CD4-positive, alpha-beta T cell treated with Interferon alpha-2 for 1 hour (primary cell): Measurements from ENCODE around the gene COQ10A.
A peak's percentile ranks its signal among the peaks of the same experiment; 100 is the strongest.
"Not testable (repeated sequence)": the region's sequence is repeated elsewhere in the genome, so short reads cannot be mapped to it uniquely, and the experiment has no call there.

Experiments used
- DNase-seq, 2 donors: peaks; one replicate each; pipeline ENCODE4 v3.0.0-alpha.2; 2020 to 2022

COQ10A gene

DNA sequence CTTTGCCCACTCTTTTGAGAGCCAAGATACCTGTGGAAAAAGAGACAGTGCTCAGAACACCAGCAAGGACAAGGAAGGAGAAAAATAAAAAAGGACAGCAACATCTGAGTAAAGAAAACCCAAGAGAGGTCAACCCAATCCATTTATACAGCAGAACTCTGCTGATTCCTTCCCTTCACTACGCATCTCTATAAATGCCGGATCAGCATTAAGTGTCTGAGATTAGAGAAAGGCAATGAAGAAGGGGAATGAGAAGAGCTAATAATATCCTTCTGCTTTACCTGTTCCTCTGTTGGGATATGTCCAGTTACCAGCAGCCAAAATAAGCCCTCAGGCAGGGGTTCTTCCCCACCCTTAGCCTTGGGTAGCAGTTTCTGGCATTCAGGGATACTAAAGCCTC, 15.8 kb downstream of the COQ10A start:
- no peak for DNase-seq

DNA sequence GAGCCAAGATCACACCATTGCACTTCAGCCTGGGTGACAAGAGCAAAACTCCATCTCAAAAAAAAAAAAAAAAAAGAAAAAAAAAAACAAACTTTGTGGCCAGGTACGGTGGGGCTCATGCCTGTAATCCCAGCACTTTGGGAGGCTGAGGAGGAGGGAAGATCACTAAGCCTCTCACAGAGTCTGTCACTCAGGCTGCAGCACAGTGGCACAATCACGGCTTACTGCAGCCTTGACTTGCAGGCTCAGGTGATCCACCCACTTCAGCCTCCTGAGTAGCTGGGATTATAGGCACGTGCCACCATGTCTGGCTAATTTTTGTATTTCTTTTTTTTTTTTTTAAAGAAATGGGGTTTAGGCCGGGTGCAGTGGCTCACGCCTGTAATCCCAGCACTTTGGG, 17.5 kb downstream of the COQ10A start:
- DNase-seq, result not testable (repeated sequence)

DNA sequence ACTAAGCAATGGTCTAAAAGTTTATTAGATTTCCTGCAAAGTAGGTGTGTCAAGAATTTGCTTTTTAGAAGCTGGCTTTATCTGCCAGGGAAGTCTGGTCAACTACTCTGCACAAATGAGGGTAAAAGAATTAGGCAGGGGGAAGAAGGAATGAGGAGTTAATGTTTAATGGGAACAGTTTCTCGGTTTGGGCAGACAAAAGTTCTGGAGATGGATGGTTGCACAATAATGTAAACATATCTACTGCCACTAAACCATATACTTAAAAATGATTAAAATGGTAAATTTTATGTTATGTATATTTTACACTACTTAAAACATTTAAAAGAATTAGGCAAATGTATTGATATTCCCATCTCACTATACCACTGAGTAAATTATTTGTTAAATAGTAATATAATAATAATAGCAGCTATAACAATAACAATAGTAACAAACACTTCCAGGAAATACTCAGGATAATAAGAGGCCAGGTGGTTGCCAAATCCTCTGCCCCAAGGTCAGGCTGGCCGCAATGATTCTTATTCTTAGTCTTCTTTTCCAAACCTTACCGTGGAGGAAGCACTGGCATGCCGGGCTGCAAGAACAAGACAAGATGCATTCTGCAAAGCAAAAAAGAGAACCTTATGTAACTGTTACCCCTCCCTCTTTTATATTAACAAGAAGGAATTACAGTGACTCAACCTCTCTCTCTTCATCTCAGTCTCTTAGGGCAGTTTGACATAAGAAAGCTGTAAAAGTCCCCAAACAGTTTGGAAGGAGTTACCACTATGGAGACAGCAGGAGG, 19.5 kb downstream of the COQ10A start:
- no peak for DNase-seq

DNA sequence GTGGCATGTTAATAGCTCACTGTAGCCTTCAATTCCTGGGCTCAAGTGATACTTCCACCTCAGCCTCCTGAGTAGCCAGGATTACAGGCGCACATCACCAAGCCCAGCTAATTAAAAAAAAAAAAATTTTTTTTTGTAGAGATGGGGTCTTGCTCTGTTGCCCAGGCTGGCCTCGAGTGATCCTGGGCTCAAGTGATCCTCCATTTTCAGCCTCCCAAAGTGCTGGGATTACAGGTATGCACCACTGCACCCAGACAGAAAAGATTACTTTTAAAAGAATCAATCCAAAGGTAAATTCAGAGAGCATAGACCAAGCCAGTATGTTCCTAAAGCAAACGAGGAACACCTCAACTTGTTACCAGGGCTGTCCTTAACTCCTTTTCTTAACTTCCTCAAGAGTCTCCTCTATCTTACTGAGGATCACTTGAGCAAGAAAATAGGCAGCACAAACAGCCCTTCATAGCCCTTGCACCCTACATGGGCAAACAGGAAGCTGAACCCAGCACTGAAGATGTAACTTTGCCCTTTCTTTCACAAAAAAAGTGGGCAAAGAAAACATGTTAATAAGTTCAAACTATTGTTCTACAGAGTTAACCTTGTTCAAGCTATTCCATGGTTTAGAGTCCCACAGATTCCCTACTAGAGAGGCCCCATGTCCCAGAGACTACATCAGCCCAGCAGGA, 22.1 kb downstream of the COQ10A start:
- no peak for DNase-seq

DNA sequence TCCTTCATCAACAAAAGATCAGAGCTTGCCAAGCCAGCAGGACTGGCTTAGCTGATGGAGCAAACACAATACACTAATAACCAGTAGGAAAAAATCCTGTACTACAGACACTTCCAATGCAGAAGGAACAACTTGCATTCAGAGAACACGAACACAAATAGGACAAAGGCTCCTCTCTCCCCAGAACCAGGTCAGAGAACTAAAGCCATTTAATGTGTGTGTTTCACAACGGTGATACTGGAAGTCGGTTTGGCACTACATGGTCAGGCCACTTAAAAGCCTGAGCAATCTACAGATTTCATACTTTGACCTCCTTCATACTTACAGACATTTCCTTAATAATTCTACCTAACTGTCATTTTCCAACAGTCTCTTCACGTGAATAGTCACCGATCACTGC, 27.1 kb downstream of the COQ10A start:
- DNase-seq, result no peak

DNA sequence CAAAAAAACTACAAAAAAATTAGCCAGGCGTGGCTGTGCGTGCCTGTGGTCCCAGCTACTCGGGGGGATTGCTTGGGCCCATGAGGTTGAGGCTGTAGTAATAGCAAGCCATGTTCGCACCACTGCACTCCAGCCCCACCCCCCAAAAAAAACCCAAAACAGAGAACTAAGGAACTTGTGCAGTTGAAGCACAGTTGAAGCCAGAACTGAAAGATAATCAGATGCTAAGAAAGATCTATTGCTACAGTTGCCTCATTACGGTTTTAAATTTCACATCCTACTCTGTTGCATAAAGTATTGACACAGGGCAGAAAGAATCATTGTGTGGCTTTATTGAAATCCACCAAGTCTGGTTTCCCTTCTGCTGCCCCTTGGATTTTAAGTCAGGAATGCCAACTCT, 29.6 kb downstream of the COQ10A start:
- no peak for DNase-seq

DNA sequence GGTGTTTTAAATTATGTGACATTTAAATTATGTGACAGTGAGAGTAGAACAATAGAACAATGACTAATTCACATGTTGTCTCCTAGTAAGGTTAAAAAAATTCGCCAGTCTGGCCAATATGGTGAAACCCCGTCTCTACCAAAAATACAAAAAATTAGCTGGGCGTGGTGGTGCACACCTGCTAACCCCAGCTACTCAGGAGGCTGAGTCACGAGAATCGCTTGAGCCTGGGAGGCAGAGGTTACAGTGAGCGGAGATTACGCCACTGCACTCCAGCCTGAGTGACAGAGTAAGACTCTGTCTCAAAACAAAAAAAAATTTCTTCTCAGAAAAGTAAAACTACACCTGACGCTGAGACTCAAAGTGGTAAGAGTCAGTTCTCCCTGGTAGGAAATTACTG, 30.7 kb downstream of the COQ10A start:
- no peak for DNase-seq

DNA sequence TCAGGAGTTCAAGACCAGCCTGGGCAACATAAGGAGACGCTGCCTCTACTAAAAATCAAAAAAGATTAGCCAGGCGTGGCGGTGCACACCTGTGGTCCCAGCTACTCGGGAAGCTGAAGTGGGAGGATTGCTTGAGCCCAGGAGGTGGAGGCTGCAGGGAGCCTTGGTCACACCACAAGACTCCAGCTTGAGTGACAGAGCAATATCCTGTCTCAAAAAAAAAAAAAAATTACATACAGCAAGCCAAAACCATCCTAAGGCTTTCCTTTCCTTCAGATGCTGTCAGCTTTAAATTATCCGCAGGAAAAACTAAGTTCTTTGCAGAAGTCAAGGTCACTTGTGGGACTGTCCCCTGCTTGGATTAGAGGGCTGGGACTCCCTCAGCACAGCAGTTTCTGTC, 32.1 kb downstream of the COQ10A start:
- no peak for DNase-seq

DNA sequence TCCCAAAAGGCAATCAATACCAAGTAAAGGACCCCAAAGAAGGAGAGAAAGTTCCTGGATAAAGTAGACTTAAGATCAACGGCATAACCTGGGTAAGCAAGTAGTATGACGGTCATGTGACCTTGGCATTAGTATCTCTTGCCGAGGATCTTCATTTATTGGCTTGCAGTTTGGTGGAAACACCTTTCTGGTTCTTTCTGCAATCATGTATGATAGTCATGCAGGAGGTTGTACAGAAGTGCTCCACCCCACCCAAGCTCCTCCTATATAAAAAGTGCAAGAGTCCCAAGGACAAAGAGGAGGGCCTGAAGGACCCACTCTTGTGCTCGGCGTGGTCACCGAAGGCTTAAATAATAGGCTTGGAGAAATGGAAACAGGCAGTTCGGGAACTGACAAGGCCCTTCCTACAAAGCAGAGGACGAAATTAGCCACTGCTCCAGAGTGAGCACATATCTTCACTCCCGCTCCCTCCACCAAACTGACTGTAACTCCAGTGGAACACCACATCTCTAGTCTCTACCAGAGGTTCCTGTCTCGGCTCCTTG, 32.6 kb downstream of the COQ10A start:
- DNase-seq, result peak in 1 of 2 donors; percentile 53

DNA sequence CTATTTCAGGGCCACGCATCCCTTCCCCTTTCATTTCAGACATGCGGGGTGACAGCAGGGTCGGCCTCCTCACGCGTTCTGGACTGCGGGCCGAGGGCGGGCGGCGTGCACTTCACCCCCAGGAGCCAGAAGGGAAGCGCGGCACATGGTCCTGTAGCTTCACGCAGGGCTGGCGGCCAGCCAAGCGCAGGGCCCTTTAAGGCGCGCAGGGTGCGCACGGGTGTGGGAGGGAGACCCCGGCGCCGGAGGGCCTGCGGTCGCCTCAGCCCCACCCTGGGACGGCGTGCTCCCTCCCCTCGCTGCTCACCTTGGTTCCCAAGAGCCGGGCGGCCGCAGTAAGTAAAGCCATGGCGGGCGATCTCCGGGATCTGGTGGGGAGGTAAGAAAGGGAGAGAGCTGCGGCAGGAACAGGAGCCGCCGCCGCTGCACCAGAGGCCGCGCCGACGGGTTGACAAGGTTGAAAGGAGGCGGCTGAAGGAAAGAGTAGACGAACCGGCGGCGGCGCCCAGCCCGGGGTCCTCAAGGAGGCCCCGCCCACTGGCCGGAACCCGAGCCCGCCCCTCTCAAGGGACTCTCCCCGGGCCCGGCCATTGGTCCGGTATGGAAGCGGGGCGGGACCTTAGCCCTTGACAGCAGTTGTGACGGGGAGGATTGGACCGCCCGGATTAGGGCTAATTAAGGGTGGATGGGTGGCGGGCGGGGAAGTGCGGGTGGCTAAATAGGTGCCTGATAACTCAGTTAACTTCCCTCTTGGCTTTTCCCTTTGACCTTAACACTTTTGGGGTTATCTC, 33.3 kb downstream of the COQ10A start, which contains the start of gene CS:
Gene CS, minus strand, starts transcription at position 478 of the 791 bp plus-strand sequence. Its CDS starts 129 bp downstream, at position 349.
- DNase-seq, result peak; percentile 99

DNA sequence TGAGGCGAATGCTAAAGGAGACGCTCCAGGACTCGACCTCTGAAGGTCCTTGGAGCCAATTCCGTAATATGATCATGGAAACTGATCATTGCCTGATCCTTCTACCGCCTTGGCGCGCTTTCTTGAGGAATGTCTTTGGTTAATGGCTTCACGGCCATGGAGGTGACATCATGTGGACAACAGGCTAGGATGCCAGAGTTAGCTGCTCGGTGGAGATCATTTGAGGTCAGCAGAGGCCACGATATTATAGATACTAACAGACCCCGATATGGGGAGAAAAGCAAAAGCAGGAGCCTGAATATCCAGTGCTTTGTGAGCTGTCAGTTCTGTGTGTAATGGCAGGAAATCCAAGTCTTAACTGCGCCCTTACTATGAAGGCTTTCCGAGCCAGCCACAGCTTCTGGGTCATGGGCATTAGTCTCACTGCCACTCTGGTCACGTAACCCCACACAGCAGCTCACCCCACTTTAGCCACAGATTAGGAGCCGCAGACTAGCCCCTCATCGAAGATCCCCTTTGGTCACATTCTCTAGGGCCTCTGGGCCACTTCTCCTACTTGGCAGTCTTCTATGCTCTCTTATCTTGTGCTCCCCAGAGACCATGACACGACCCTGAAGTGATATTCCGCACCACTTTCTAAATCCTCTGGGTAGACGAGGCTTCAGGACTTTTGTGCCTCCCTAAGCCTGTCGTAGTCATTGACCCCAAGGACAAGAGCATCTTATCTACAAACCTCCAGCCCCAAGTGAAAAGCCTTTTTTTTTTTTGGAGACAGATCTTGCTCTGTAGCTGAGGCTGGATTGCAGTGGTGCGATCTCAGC, 34.1 kb downstream of the COQ10A start:
- no peak for DNase-seq

DNA sequence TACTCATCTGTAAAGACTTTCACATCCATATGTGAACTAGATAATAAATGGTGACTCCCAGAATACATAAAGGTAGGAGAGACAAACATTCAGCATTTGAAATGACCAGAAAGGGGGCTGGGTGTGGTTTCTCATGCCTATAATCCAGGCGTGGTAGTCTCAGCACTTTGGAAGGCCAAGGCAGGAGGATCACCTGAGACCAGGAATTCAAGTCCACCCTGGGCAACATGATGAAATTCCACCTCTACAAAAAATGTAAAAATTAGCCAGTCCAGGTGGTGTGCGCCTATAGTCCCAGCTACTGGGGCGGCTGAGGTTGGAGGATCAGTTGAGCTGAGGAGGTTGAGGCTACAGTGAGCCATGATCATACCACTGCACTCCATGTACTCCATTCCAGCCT, 37.5 kb downstream of the COQ10A start:
- no peak for DNase-seq

DNA sequence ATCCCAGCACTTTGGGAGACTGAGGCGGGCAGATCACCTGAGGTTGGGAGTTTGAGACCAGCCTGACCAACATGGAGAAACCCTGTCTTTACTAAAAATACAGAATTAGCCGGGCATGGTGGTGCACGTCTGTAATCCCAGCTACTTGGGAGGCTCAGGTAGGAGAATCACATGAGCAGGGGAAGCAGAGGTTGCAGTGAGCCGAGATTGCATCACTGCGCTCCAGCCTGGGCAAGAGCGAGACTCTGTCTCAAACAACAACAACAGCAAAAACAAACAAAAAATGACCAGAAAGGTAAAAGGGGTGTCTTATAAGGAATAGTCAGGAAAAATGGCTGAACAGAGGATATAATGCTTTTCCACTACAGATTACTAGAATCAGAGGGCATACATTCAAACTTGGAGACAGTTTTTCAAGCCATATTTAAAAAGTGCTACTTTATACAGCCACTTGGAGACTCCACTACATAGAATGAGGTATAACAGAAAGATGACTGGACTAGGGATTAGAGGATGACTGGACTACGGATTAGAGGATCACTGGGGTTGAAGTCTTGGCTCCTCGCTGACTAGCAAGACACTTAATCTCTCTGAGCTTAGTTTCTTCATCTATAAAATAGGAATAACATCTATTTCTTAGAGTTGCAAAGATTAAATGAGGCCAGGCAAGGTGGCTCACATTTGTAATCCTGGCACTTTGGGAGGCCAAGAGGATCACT, 38.3 kb downstream of the COQ10A start:
- no peak for DNase-seq

DNA sequence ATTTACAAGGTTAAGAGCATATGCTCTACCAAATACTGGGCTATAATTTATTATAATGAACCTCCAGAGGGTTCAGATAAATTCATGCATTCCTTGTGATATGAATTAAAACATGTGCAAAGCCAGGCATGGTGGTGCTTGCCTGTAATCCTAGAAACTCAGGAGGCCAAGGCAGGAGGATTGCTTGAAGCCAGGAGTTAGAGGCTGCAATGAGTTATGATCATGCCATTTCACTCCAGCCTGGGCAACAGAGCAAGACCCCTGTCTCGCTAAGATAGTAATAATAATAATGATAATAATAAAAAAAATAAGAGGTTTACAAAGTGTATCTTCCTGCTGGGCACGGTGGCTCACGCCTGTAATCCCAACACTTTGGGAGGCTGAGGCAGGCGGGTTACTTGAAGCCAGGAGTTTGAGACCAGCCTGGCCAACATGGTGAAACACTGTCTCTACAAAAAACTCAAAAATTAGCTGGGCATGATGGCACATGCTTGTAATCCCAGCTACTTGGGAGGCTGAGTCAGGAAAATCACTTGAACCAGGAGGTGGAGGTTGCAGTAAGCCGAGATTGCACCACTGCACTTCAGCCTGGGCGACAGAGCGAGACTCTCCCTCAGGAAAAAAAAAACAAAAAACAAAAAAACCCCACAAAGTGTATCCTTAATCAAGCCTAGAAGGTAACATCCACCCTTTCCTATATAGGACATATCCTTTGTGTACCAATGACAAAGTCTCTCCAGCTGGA, 40.7 kb downstream of the COQ10A start:
- DNase-seq, result no peak

DNA sequence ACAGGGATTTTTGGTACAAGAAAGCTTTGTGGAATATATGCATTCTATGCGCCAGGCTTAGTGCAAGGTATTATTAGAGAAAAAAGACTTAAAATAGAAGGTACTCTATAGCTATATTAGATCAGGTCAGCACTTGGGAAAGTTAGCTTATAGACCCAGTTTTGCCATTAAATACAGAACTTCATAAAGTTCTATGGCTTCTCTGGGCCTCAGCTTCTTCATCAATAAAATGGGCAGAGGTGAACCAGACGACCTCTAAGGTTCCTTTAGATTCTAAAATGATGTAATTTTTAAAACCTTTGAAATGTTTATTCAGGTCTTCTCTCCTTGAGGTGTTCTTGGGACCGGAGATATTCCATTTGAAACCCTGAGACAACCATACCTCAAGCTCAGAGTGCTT, 42.0 kb downstream of the COQ10A start:
- DNase-seq, result no peak

DNA sequence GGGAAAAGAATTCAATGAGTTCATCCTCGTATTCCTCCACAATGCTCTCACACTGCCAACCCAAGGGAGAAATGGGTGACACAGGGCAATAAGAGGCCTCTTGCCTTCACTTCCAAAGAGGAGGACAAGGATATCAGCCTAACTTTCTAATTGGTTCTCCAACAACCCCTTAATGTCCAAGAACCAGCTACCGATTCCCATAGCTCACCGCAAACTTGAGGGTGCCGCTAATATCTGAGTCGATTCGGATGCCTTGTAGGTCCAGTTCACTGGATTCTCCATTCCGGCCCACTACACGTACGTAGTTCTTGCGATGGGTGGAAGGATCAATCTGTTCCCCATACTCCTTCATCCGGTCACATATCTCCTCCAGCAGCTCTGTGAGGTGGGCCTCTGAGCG, 44.3 kb downstream of the COQ10A start:
- DNase-seq, result no peak

DNA sequence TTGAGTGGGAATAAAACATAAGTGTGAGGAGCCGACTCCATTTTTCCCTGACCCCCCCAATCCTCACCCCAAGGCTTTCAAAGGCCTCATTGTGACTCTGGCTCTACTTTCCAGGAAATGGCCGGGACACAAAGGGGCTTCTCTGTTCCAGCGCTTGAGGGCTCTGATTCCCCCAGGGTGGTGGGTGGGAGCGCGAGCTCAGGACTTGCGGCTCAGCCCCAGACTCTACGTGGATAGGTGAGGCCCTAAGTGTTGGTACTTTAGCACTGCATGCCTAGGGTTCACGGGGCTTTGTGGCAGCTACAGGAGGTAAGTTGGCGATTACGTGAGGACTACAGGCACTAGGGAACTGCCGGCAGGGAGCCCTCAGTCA, 48.5 kb downstream of the COQ10A start:
- DNase-seq, result peak in 1 of 2 donors; percentile 18

DNA sequence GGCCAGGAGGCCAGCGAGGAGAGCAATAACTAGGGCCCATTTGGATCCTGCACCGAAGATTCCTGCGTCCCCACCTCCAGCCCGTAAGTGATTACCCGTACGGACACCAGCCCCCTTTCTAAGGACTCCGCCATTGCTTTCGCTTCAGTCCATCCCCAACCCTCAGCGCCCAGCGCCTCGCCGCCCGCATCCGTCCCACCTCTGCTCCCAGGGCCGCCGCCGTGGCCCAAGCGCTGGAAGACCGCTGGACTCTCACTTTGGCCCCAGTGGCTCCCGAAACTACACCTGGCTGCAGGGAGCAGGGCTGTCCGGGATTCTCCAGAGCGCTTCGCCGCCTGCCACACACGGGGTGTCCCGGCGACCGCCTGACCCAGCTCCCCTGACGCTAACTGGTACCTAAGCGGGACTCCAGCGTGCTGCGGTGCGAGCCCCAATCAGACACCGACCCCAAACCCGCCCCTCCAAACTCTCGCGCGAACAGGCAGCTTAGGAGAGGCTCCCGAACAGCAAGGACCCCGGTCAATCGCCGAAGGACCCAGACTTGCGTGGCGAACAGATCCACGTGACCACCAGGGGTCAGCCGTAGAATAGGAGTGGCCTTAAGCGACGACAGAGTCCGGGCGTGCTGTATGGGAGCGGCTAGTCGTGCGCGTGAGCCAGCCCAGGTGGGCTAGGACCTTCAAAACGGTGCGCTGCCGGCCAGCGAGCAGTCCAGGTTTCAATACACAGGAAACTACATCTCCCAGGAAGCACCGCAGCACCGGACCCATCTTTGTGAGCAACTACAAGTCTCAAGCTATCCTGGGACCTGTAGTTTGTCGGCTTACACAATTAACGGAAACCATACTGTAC, 49.1 kb downstream of the COQ10A start, which contains the start of gene CNPY2:
Gene CNPY2, minus strand, starts transcription at position 367 of the 852 bp plus-strand sequence. CDS start 771 bp downstream, outside the sequence.
- DNase-seq, result peak; percentile 96

DNA sequence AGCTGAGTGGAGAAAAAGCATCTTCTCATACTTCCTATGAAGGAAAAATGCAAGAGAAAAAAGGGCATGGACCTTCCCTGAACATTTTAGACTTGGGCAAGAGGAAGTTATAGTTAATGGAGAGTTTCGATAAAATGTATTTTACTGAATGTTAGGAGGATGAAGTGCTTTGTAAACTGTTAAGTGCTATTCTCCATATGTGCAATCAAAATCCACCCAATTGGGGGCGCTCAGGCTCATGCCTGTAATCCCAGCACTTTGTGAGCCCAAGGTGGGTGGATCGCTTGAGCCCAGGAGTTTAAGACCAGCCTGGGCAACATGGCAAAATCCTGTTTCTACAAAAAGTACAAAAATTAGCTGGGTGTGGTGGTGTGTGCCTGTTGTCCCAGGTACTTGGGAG, 50.9 kb downstream of the COQ10A start:
- DNase-seq, result no peak
